Suprapubic skin (tissue), 4 donors: Measurements from ENCODE around the gene SLC7A7.

Experiments
- CTCF ChIP-seq, 2 donors: fragments of 200-600 bp in 1 of 2; fragments of 450-650 bp in 1 of 2; sonication (generic) in 1 of 2; IDR thresholded peaks; one replicate each; pipeline ENCODE4 v1.5.1; 2016 to 2019; ENCODE audit warnings: antibody characterized with exemption in 2 of 2, mild to moderate bottlenecking in 1 of 2, moderate library complexity in 1 of 2
- POLR2A ChIP-seq, 2 donors: fragments of 450-650 bp; IDR thresholded peaks; one replicate each; pipeline ENCODE4 v1.6.1; 2017; ENCODE audit warnings: antibody characterized with exemption in 2 of 2, mild to moderate bottlenecking in 2 of 2, moderate library complexity in 2 of 2
- POLR2AphosphoS5 ChIP-seq, 3 donors: sonication (generic); formaldehyde crosslinking; IDR thresholded peaks; one replicate each; pipeline ENCODE4 v1.6.1; 2017; ENCODE audit warnings: antibody characterized with exemption in 3 of 3

- no peak for TF ChIP-seq POLR2A (IDR thresholded peaks at IDR 0.05)
- TF ChIP-seq CTCF (IDR thresholded peaks at IDR 0.05), result no peak
- no peak for TF ChIP-seq POLR2AphosphoS5 (IDR thresholded peaks at IDR 0.05)
These were observed 67.0 kb downstream of the SLC7A7 start for GRCh38 chr14:22748206-22748605.
